HEK293T (cell line): ENCODE measurements around the gene SPRR2B.

Source experiments
- FOXA1 ChIP-seq: fragments of 450-650 bp; IDR thresholded peaks from 2 replicates; pipeline ENCODE4 v1.6.1; 2016; ENCODE audit warnings: mild to moderate bottlenecking
- SP1 ChIP-seq: fragments of 450-650 bp; IDR thresholded peaks from 2 replicates; pipeline ENCODE4 v1.6.1; 2017
- TARDBP ChIP-seq: fragments of 450-650 bp; IDR thresholded peaks from 2 replicates; pipeline ENCODE4 v1.6.1; 2016

GRCh38 chr1:153032073-153032472 lies 39.3 kb downstream of the SPRR2B start:
- TF ChIP-seq TARDBP (no peak), SP1 (no peak), FOXA1 (no peak)
